Ovary (tissue), 3 donors: ENCODE results near the gene ATN1.

Experiments
- CTCF ChIP-seq, 3 donors: fragments of 450-650 bp in 2 of 3; fragments of 200-600 bp in 1 of 3; IDR thresholded peaks; one replicate each; pipeline versions ENCODE4 v1.5.1 to v1.8.0; 2016 to 2022; ENCODE audit warnings: antibody characterized with exemption in 3 of 3, mild to moderate bottlenecking in 1 of 3
- EP300 ChIP-seq: sonication (generic); formaldehyde crosslinking; IDR thresholded peaks from one replicate; pipeline ENCODE4 v1.6.1; 2017; ENCODE audit warnings: antibody characterized with exemption
- POLR2A ChIP-seq: fragments of 450-650 bp; IDR thresholded peaks from one replicate; pipeline ENCODE4 v1.6.1; 2017; ENCODE audit warnings: antibody characterized with exemption, mild to moderate bottlenecking, moderate library complexity
- donor health status: DM: no; HTN: no; CAD: no.

GRCh38 chr12:6914246-6914946 lies 13.4 kb upstream of the ATN1 start, which contains the start of gene ENO2:
- TF ChIP-seq CTCF (IDR thresholded peaks at IDR 0.05): no peak
- no peak for TF ChIP-seq EP300
- peak; percentile 39 for TF ChIP-seq POLR2A
